ENCODE measurements around the gene RELA. TPM values are rescaled to one million over a fixed set of nuclear protein-coding genes. Genes with fewer than 3 reads are reported as not detected.
A peak's percentile ranks its signal among the peaks of the same experiment; 100 is the strongest.

Gene RELA
- total RNA-seq, 6 donors from 2014 or later = 42.9 to 86.8 (median 58.7) TPM

DNA sequence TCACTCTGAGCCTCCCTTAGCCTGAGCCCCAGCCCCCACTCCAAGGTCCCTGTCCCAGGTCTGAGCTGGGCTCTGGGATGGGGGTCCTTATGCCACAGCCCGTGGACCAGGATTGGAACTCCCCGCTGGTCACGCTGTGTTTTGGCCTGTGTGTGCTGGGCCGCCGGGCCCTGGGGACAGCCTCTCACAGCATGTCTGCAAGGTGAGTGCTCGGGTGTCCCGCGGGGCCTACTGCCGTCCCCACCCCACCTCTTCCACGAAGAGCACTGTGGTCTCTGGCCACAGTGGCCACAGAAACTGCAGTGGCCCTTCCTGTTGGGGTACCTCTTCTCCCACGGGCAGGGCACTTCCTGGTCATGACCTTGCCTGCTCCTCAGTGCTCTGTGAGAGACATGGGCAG, 28.3 kb downstream of the RELA start:
- WGBS, 2 donors = 96 to 98% methylated on average over 8 to 10 of the region's 11 CpGs
- Histone ChIP-seq H3K9me3 (no peaks in the 10 kb centered on the region), H3K27me3 (no peaks in the 10 kb centered on the region), H3K4me3 (no peak overlapping the region), H3K4me1 (peaks cover 17 to 28% (median 21%) of the 10 kb centered on the region in 4 donors), H3K27ac (no peak overlapping the region), H3K36me3 (peaks cover 33 to 74% (median 63%) of the 10 kb centered on the region in 4 donors)
- no peak for TF ChIP-seq POLR2AphosphoS5 (IDR thresholded peaks at IDR 0.05)
- TF ChIP-seq EP300 (IDR thresholded peaks at IDR 0.05) = no peak
- TF ChIP-seq, protein P1, sequence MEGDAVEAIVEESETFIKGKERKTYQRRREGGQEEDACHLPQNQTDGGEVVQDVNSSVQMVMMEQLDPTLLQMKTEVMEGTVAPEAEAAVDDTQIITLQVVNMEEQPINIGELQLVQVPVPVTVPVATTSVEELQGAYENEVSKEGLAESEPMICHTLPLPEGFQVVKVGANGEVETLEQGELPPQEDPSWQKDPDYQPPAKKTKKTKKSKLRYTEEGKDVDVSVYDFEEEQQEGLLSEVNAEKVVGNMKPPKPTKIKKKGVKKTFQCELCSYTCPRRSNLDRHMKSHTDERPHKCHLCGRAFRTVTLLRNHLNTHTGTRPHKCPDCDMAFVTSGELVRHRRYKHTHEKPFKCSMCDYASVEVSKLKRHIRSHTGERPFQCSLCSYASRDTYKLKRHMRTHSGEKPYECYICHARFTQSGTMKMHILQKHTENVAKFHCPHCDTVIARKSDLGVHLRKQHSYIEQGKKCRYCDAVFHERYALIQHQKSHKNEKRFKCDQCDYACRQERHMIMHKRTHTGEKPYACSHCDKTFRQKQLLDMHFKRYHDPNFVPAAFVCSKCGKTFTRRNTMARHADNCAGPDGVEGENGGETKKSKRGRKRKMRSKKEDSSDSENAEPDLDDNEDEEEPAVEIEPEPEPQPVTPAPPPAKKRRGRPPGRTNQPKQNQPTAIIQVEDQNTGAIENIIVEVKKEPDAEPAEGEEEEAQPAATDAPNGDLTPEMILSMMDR (IDR thresholded peaks at IDR 0.05) = no peak
- no peak for TF ChIP-seq POLR2A (IDR thresholded peaks at IDR 0.05)
- ATAC-seq (ENCODE audit: low FRiP score in 2 of 2) = no peak
- DNase-seq = peak in 1 of 2 donors; percentile 80

DNA sequence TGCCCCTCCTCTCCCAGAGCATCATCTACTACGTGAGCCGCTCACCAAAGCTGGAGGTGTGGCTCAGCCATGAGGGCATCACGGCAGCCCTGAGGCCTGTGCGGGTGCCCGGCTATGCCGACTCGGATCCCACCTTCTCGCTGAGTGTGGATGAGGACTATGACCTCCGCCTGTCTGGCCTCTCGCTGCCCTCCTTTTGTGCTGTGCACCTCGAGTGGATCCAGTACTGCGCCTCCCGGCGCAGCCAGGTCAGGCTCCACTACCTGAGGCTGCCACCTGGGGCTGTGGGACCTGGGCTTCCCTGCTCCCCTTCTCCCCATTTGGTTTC, 28.6 kb downstream of the RELA start:
- DNase-seq = peak in 1 of 2 donors; percentile 66
- peaks cover 37 to 77% (median 66%) of the 10 kb centered on the region in 4 donors for H3K36me3 ChIP-seq
- no peak for ATAC-seq (ENCODE audit: low FRiP score in 2 of 2)

DNA sequence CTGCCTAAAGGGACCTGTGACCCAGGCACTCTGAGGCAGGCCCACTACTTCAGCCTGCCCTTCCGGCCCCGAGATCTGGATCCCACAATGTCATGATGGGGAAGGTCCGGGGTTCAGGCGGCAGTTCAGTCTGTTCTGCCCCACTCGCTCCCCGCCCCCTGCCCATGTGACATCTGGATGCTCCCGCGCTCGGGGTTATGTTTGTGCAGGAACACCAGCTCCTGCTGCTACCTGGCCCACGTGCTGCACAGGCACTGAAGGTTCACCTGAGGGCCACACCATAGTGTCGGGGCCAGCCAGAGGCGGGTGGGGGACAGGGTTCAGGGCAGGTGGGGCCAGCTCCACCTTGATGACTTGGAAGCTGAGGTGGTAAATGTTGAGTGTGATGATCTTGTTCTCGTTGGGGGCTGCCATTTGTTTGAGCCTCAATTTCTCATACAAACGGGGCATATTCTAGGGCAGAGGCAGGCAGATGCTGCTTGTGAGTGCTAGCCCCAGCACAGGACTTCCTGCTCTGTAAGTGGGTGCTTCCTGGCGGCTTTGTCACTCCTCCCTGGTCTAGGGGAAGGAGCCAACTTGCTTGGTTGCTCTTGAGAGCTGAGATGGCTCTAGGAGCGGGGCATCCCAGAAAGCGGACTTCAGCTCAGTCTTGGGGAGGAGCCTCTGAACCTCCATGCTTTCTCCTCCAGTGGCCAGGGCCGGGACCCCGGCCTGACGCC, 29.2 kb downstream of the RELA start:
- peaks cover 42 to 82% (median 72%) of the 10 kb centered on the region in 4 donors for H3K36me3 ChIP-seq
- no peak for TF ChIP-seq EP300 (IDR thresholded peaks at IDR 0.05)
- TF ChIP-seq, protein P1 (IDR thresholded peaks at IDR 0.05) = no peak

More for the DNA sequence above, 28.6 kb downstream of the RELA start:
- no peaks in the 10 kb centered on the region for H3K27me3 ChIP-seq
- H3K4me1 ChIP-seq = peaks cover 13 to 24% (median 18%) of the 10 kb centered on the region in 4 donors
- H3K27ac ChIP-seq = no peak overlapping the region
- H3K9me3 ChIP-seq = no peaks in the 10 kb centered on the region
- TF ChIP-seq POLR2A (IDR thresholded peaks at IDR 0.05) (no peak), POLR2AphosphoS5 (IDR thresholded peaks at IDR 0.05) (no peak), EP300 (IDR thresholded peaks at IDR 0.05) (no peak)
- TF ChIP-seq, protein P1 (IDR thresholded peaks at IDR 0.05) = no peak
- H3K4me3 ChIP-seq = no peak overlapping the region
- WGBS, 2 donors = 88 to 95% methylated on average over 11 to 13 of the region's 14 CpGs

DNA sequence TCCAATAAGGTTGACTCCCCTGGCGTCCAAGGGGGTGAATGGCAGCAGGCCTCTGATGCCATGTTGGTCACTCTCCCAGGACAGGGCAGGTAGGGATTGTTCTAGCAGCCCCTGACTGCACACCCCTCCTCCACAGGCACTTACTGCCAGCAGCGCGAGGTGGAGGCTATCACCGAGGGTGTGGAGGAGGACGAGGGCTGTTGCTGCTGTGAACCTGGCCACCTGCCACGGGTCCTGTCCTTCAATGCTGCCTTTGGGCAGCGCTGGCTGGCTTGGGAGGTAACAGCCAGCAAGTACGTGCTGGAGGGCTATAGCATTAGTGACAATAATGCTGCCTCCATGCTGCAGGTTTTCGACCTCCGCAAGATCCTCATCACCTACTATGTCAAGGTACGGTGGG, 32.5 kb downstream of the RELA start:
- no peak for TF ChIP-seq POLR2A (IDR thresholded peaks at IDR 0.05)
- no peak overlapping the region for H3K27ac ChIP-seq
- ATAC-seq (ENCODE audit: low FRiP score in 2 of 2) = no peak
- no peaks in the 10 kb centered on the region for H3K27me3 ChIP-seq
- H3K4me1 ChIP-seq = peaks cover 0 to 10% (median 5%) of the 10 kb centered on the region in 4 donors
- H3K36me3 ChIP-seq = peaks cover 51 to 97% (median 86%) of the 10 kb centered on the region in 4 donors
- no peak overlapping the region for H3K4me3 ChIP-seq
- no peaks in the 10 kb centered on the region for H3K9me3 ChIP-seq
- WGBS, 2 donors = 88 to 91% methylated on average over 8 to 10 of the region's 11 CpGs
- DNase-seq = no peak

More for the DNA sequence above, 29.2 kb downstream of the RELA start:
- peaks cover 9 to 19% (median 12%) of the 10 kb centered on the region in 4 donors for H3K4me1 ChIP-seq
- H3K27me3 ChIP-seq = no peaks in the 10 kb centered on the region
- peak in 1 of 2 donors; percentile 48 for DNase-seq
- no peaks in the 10 kb centered on the region for H3K9me3 ChIP-seq
- 79 to 81% methylated on average over 9 to 18 of the region's 20 CpGs for WGBS, 2 donors
- H3K4me3 ChIP-seq = no peak overlapping the region
- H3K27ac ChIP-seq = no peak overlapping the region
- no peak for ATAC-seq (ENCODE audit: low FRiP score in 2 of 2)

DNA sequence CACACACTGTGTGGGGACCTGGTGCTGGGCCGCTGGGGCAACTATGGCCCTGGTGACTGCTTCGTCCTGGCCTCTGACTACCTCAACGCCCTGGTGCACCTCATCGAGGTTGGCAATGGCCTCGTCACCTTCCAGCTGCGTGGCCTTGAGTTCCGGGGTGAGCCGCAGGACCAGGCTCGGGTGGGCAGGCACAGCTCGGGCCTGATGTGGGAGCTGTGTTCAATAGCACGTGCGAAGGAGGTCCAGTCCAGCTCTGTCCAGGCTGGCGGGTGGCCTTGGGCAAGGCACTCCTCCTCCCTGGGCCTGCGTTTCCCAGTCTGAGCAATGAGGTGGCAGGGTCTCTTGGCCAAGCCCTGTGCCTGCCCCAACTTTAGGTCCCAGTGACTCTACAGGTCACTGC, 33.1 kb downstream of the RELA start:
- Histone ChIP-seq H3K36me3 (peaks cover 52 to 97% (median 86%) of the 10 kb centered on the region in 4 donors), H3K9me3 (no peaks in the 10 kb centered on the region), H3K4me3 (no peak overlapping the region), H3K27me3 (no peaks in the 10 kb centered on the region), H3K27ac (no peak overlapping the region), H3K4me1 (peaks cover 0 to 10% (median 5%) of the 10 kb centered on the region in 4 donors)
- ATAC-seq (ENCODE audit: low FRiP score in 2 of 2) (no peak), DNase-seq (peak in 1 of 2 donors; percentile 66)
- 97 to 100% methylated on average over 2 to 14 of the region's 14 CpGs for WGBS, 2 donors
- TF ChIP-seq EP300 (IDR thresholded peaks at IDR 0.05) (no peak), POLR2A (IDR thresholded peaks at IDR 0.05) (no peak), POLR2AphosphoS5 (IDR thresholded peaks at IDR 0.05) (no peak)
- TF ChIP-seq, protein P1 (IDR thresholded peaks at IDR 0.05) = no peak

Data from upper lobe of left lung (tissue), 6 donors.